Nephron progenitor cell (in vitro differentiated cells): Measurements from ENCODE around the gene NRIP2.

Experiments
- DNase-seq: peaks from one replicate; pipeline ENCODE4 v3.0.0; 2021
- H3K27ac Mint-ChIP-seq: 2 replicates; pipeline ENCODE4 v1.8.0; 2021; ENCODE audit warnings: mild to moderate bottlenecking, moderate library complexity, mixed read lengths
- H3K27me3 Mint-ChIP-seq: 2 replicates; pipeline ENCODE4 v1.8.0; 2021; ENCODE audit warnings: mild to moderate bottlenecking, low read depth, mixed read lengths; ENCODE audit not compliant: poor library complexity
- H3K36me3 Mint-ChIP-seq: 2 replicates; pipeline ENCODE4 v1.8.0; 2021; ENCODE audit warnings: low read depth, mixed read lengths
- H3K4me1 Mint-ChIP-seq: 2 replicates; pipeline ENCODE4 v1.8.0; 2021; ENCODE audit warnings: mixed read lengths
- H3K4me3 Mint-ChIP-seq: 2 replicates; pipeline ENCODE4 v1.8.0; 2021; ENCODE audit warnings: mild to moderate bottlenecking, moderate library complexity, mixed read lengths
- H3K9me3 Mint-ChIP-seq: 2 replicates; pipeline ENCODE4 v1.8.0; 2021; ENCODE audit warnings: mild to moderate bottlenecking, moderate library complexity, mixed read lengths
- TF ChIP-seq, protein P1 (sequence below): fragments of 200-600 bp; sonication (generic); IDR thresholded peaks from 2 replicates; pipeline ENCODE4 v1.5.0; 2021; ENCODE audit warnings: antibody characterized with exemption

NRIP2 gene

DNA sequence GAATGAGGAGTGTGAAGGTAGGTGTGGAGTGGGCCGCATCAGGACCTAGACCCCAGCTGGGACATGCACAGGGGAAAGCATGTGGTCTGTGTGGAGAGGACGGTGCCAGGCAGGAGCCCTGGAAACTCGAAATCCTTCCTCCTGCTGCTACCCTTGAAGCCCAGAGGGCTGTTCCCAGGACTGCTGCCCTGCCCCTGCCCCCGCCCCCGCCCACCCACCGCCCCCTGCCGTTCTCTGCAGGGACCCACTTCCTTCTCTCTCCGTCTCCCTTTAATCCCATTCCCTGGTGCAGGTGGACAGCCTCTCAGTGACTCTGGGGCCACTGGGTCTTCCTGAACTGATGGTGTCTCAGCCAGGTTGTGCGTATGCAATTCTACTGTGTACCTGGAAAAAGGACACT lies 14.4 kb downstream of the NRIP2 start:
- DNase-seq = no peak
- H3K36me3 Mint-ChIP-seq = peaks cover 75% of the 10 kb centered on the region

DNA sequence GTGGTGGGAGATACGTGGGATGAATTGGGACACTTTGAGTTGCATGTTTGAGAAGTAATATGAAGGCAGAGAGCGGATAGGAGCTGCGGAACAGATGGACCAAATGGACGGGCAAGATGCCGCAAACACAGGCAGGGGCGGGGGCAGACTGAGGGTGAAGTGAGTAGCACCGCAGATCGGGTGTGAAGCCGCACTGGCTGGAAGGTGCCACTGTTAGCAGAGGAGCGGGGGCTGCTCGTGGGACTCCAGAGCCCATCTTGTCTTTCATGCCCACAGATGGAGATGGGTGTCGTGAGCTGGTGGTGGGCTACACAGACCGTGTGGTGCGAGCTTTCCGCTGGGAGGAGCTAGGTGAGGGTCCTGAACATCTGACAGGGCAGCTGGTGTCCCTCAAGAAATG lies 15.0 kb downstream of the NRIP2 start:
- no peak for DNase-seq
- Mint-ChIP-seq H3K36me3 (peaks cover 72% of the 10 kb centered on the region), H3K4me3 (no peak overlapping the region), H3K27ac (peak overlapping the region; percentile 67), H3K4me1 (no peaks in the 10 kb centered on the region), H3K27me3 (peaks cover 5% of the 10 kb centered on the region), H3K9me3 (no peaks in the 10 kb centered on the region)
- TF ChIP-seq, protein P1, sequence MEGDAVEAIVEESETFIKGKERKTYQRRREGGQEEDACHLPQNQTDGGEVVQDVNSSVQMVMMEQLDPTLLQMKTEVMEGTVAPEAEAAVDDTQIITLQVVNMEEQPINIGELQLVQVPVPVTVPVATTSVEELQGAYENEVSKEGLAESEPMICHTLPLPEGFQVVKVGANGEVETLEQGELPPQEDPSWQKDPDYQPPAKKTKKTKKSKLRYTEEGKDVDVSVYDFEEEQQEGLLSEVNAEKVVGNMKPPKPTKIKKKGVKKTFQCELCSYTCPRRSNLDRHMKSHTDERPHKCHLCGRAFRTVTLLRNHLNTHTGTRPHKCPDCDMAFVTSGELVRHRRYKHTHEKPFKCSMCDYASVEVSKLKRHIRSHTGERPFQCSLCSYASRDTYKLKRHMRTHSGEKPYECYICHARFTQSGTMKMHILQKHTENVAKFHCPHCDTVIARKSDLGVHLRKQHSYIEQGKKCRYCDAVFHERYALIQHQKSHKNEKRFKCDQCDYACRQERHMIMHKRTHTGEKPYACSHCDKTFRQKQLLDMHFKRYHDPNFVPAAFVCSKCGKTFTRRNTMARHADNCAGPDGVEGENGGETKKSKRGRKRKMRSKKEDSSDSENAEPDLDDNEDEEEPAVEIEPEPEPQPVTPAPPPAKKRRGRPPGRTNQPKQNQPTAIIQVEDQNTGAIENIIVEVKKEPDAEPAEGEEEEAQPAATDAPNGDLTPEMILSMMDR = no peak

More for the DNA sequence above, 14.4 kb downstream of the NRIP2 start:
- H3K27ac Mint-ChIP-seq = no peak overlapping the region
- H3K27me3 Mint-ChIP-seq = peaks cover 5% of the 10 kb centered on the region
- TF ChIP-seq, protein P1 = no peak
- no peak overlapping the region for H3K4me3 Mint-ChIP-seq
- H3K9me3 Mint-ChIP-seq = no peaks in the 10 kb centered on the region
- no peaks in the 10 kb centered on the region for H3K4me1 Mint-ChIP-seq

DNA sequence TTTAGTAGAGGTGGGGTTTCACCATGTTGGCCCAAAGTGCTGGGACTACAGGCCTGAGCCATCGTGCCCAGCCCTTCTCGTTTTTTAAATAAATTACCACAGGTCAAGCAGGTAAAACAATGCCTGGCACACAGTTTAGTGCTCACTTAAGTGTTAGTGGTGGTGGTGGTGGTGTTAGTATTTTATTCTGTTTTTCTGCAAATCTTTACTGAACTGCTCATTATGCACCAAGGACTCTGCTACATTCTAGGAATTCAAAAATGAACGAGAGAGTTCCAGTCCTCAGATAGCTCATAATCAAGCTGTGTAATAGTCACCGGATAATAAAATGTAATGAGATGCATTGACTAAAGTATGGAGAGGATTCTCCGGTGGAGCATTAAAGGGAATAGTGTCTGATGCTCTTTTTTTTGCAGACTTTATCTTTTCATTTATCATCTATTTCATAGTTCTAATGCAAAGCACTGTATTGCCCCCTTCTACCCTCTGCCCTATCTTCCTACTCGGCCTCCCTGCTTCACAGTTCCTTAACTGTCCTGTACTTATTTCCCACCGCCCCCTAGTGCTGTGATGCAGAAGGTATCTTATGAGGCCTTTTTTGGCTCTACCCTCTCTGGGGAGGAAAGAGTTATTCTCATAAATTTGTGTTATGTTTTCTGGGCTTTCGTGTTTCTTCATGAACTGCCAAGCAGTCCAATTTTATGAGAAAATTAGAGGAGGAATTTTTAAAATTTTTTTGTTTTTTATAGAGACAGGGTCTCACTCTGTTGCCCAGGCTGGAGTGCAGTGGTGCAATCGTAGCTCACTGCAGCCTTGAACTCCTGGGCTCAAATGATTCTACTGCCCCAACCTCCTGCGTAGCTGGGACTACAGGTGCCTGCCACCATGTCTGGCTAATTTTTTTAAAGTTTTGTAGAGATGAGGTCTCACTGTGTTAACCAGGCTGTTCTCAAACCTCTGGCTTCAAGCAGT lies 21.3 kb downstream of the NRIP2 start:
- H3K4me1 Mint-ChIP-seq = peaks cover 25% of the 10 kb centered on the region
- H3K36me3 Mint-ChIP-seq = peaks cover 23% of the 10 kb centered on the region
- peak overlapping the region; percentile 100 for H3K4me3 Mint-ChIP-seq
- peak overlapping the region; percentile 100 for H3K27ac Mint-ChIP-seq
- peaks cover 5% of the 10 kb centered on the region for H3K27me3 Mint-ChIP-seq
- peak; percentile 56 for DNase-seq
- H3K9me3 Mint-ChIP-seq = no peaks in the 10 kb centered on the region
- TF ChIP-seq, protein P1 = peak; percentile 67

DNA sequence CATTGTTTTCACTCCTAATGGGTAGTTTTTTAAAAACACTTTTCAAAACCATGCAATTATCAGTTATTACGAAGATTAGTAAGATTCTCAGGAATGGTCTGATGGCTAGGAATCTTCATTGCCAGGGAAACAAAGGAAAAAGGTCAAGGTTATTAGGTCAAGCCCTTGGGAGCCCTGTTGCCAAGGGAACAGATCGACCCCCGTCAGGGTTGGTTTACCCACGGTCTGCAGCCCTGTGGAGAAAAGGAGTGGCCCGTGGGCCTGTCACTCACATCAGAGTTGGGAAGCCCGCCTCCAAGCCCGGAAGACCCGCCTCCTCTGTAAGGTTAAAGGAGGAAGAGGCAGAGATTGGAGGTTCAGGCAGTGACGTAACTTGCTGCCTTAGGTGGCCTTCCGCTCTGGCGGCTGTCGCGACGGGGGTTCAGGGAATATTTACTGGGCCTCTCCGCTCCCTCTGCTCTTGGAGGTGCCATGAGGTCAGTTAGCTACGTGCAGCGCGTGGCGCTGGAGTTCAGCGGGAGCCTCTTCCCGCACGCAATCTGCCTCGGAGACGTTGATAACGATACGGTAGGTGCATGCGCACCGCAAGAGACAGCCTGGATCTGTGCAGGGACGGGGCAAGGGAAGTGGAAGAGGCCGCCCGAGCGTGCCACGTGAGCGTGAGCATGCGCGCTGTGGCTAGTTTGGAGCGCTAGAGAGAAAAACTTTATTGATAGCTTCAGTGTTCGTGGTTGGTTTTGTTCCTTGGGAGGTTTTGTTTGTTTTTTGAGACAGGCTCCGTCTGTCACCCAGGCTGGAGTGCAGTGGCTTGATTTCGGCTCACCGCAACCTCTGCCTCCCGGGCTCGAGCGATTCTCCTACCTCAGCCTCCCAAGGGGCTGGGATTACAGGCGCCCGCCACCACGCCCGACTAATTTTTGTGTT lies 22.3 kb downstream of the NRIP2 start, which contains the start of gene ITFG2:
Gene ITFG2 (plus strand): TSS at position 379 of the 924 bp plus-strand sequence. CDS start 93 bp downstream, at position 472.
- H3K9me3 Mint-ChIP-seq = no peaks in the 10 kb centered on the region
- peaks cover 18% of the 10 kb centered on the region for H3K36me3 Mint-ChIP-seq
- TF ChIP-seq, protein P1 = no peak
- peaks cover 25% of the 10 kb centered on the region for H3K4me1 Mint-ChIP-seq
- H3K27me3 Mint-ChIP-seq = no peaks in the 10 kb centered on the region
- DNase-seq = peak; percentile 97
- peak within 1 kb of the TSS; percentile 100 for H3K27ac Mint-ChIP-seq
- peak within 1 kb of the TSS; percentile 100 for H3K4me3 Mint-ChIP-seq

DNA sequence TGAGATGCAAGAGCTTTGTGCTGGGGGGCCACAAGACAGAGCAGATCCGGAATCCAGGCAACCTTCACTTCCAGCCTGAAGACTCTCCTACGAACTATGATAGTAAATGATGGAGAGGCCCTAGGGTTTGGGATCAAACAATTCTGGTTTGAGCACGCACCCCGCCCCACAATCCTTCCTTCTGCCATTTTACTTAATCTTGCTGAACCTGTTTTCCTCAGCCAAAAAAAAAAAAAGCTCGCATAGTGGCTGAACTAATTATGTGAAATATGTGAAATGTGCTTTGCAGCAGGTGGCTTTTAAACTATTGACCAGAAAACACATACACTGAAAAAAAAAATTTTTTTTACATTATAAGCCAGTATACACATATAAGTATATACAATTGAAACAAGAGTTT lies 23.0 kb downstream of the NRIP2 start:
- TF ChIP-seq, protein P1 = no peak
- Mint-ChIP-seq H3K4me1 (peaks cover 25% of the 10 kb centered on the region), H3K4me3 (no peak overlapping the region), H3K27me3 (no peaks in the 10 kb centered on the region), H3K9me3 (no peaks in the 10 kb centered on the region), H3K36me3 (peaks cover 17% of the 10 kb centered on the region), H3K27ac (peak overlapping the region; percentile 59)
- no peak for DNase-seq
